T-helper 2 cell (primary cell): ENCODE measurements around the gene KCNQ4.

Experiments
- DNase-seq, 5 experiments: peaks; one replicate each; pipeline versions ENCODE4 v3.0.0 to v3.0.0-alpha.2; 2012 to 2022

Gene KCNQ4

GRCh38 chr1:40842207-40842606, 58.6 kb downstream of the KCNQ4 start:
- no peak for DNase-seq

DNA sequence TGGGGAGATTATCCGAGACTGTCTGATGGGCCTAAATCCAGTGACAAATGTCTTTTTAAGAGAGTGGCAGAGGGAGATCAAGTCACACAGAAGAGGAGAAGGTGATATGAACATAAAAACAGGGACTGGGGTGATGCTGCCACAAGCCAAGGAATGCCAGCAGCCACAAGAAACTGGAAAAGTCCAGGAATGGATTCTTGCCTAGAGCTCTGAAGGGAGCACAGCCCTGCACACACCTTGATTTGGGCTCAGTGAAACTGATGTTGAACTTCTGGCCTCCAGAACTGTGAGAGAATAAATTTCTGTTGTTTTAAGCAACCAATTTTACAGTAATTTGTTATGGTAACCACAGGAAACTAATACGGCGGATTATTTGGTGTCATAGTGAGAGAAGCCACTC, 59.1 kb downstream of the KCNQ4 start:
- DNase-seq, result no peak

DNA sequence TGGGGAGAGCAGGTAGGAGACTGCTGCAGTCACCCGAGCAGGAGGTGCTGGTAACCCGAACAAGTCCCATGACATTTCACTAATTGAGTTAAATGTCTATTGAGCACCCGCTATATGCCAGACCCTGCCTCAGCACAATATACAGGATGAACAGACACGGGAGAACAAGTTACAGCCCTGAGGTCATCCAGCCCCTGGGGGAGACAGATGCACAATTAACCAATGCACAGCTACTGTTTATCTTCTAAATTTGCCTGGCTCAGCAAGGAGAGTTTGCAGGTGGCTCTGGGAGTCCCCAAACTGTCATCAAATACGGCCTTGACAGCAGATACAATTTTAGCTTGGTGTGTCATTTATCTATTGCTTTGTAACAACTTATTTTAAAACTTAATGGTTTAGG, 60.5 kb downstream of the KCNQ4 start:
- DNase-seq, result no peak

GRCh38 chr1:40844887-40845878, 61.6 kb downstream of the KCNQ4 start:
- DNase-seq, result peak in 1 of 5 experiments; percentile 25

- no peak for DNase-seq
Measured at GRCh38 chr1:40845895-40846294, 62.3 kb downstream of the KCNQ4 start.

DNA sequence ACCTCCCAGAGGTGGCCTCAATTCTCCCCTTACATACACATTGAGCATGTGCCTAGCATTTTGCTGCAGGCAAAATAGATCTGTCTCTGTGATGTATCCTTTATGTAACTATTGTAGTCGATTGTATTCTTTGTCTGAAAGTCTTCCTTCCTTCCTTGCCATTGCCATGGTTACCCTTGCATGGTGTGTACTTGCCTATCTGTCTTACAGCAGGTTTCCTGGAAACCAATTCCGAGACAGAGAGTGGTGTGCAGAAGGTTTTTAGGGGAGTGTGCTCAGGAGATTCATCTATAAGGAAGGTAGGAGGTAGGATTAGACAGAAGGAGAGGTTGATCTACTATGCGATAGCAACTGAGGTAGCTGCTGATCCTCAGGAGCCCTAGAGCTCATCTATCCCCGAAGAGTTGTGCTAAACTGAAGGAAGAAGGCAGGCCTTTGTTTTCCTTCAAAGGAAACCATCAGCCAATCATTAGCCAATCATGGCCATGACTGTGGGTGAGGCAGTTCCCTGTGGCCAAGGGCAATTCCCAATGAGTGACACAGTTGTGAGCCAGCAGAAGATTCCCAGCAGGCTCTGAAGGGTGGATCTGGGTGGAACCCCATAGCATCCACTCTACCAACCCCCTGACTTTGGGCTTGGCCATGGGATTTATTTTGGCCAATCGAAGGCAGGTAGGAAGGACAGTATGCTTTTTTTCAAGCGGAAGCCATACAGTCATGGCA, 63.6 kb downstream of the KCNQ4 start:
- no peak for DNase-seq

GRCh38 chr1:40848530-40849189, 65.1 kb downstream of the KCNQ4 start:
- no peak for DNase-seq

GRCh38 chr1:40849801-40850592, 66.4 kb downstream of the KCNQ4 start:
- DNase-seq, result peak; percentile 48 to 77 (median 64)

GRCh38 chr1:40851643-40852042, 68.1 kb downstream of the KCNQ4 start:
- no peak for DNase-seq

DNA sequence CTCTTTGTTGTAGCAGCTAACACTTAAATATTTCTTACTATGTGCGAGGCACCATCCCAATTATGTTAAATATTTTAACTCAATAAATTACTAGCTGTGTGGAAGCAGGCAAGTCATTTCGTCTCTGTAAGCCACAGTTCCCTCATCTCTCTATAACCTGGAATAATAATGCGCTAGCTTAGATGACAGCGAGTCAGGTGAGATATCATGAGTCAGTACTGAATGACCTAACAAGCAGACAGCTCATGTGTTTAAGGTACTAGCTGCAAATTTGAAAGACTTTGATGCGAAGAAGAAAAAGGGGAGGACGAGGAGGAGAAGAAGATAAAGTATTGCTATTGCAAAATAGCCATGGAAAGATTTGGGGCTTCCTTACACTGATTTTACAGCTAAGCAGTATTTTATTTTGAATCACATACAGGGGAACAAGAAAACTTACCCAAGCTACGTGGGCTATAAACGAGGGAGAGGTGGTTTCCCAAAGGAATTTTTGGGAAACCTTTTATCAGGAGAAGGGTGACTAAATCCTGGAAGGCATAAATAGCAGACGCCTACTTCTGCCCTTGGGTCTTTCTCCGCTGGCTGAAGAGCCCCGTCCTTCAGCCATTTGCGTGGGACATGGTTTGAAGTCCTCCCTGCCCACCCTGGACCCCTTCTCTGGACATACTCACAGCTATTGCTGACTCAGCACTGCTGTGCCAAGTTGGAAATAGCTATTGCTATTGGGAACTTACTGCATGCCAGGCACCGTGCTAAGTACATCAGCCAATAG, 69.7 kb downstream of the KCNQ4 start:
- no peak for DNase-seq

DNA sequence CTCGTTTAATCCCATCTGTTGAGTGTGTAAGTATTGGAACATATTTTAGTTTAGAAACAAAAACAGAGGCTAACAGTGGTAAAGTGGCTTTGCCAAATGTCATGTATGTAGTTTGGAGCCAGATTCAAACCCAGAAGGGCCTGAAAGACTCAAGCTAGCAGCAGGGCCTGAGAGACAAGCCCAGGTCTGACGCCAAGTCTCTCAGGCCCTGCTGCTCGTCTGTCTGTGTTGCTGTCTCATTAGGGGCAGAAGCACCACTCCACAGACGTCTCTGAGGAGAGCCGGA, 70.2 kb downstream of the KCNQ4 start:
- no peak for DNase-seq

DNA sequence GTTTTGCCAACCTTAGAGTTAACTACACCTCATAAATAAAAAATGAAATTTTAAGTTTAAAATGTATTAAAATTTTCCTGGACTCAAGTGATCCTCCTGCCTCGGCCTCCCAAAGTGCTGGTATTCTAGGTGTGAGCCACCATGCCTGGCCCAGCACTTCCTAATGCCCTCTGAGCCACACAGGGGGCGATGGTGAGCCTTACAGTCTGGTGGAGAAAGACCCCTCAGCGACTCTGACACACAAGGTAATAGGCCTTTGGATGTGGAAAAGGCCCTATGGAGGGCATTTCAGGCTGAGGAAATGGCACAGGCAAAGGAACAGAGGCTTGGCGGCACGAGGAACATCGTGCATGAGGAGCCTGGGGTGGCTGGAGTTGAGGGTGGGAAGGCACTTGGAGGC, 71.9 kb downstream of the KCNQ4 start:
- no peak for DNase-seq

DNA sequence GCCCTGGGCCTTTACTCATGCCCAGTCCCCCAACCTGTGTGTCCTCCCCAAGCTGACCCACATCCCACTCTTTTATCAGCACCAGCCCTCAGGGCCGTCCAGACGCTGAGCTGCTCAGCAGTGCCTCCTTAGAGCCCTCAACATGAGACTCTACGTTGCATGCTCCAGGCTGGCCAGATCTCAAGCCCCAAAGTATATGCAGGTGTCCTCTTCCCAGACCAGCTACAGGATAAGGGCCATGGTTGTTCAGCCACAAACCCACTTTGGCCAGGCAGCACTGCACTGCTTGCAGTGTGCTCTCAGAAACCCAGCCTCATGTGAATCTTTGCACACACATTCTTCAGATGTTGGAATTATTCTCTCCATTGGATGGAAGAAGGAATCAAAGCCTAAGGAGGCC, 72.5 kb downstream of the KCNQ4 start:
- DNase-seq, result no peak

- DNase-seq, result no peak
Measured at GRCh38 chr1:40856656-40857302, 73.2 kb downstream of the KCNQ4 start.

- no peak for DNase-seq
Measured at GRCh38 chr1:40857737-40858136, 74.2 kb downstream of the KCNQ4 start.

GRCh38 chr1:40858856-40859416, 75.3 kb downstream of the KCNQ4 start:
- no peak for DNase-seq

DNA sequence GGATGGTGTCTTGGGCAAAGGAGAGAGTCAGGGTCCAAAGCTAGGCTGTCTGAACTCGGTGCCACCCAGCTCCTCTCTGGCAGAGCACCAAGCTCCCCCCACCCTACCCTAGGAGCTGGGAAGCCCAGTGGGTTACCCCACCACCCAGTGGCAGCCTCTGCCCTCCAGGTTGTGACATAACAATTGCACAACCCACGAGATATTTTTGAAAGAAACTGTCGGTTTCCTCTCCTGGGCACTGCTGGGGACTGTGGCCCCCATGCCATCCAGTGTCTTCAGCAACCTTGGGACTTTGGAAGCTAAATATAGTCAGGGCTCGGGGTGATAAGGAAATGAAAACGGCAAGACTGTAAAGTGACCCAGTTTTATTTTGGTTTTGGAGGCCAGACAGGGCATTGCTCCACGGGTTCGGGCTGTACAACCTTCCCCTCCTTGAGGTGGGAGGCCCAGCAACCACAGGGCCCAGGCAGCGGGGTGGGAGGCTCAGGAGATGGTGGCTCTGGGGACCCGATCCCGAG, 77.2 kb downstream of the KCNQ4 start:
- no peak for DNase-seq

DNA sequence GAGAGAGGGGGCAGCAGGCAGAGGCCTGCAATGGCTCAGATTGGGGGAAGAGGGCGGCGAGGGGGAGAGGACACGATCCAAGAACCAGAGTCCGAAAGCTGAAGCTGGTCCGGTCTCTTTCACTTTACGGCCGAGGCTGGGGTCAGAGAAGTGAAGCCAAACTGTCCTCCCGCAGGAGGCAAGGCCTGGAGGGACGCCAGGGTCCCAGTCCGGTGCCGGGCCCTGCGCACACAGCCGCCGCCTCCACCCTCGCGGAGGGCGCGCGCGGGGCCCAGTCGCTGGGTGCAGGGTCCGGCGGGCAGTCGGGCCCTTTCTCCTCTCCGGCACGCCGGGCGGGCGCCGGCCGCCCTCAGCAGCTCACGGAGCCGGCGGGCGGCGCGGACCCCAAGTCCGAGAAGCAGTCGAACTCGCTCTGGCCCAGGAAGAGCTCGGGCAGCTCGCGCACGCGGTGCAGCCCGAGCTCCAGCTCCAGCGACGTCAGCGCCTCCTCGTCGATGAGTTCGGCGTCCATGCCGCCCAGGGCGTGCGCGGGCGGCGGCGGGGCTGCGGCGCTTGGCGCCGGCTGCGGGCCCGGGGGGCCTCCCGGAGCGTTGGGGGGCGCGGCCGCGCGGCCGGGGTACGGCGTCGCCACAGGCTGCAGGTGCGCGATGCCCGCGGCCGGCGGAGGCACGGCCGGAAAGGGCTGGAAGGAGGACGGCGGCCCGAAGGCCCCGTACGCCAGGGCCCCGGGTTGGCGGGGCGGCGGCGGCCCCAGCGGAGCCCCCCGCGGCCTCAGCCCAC, 77.8 kb downstream of the KCNQ4 start:
- peak in 3 of 5 experiments; percentile 16 to 59 (median 25) for DNase-seq

- peak; percentile 91 to 95 (median 94) for DNase-seq
Measured at GRCh38 chr1:40862008-40862863, 78.6 kb downstream of the KCNQ4 start, which contains the start of gene CITED4. TSS of gene CITED4 (minus strand) at chr1:40862363. CDS start at chr1:40862127, 236 bp downstream.
